ENCODE data around the gene CLCN7.

CLCN7 gene

GRCh38 chr16:1395444-1396031, 79.3 kb downstream of the CLCN7 start:
- no peak for DNase-seq

All from NCI-H1417 (cell line).